AG04450 (cell line): ENCODE data around the gene TRAF4. TPM values are rescaled to one million over a fixed set of nuclear protein-coding genes. Genes with fewer than 3 reads are reported as not detected.
"Not testable (repeated sequence)": the region's sequence is repeated elsewhere in the genome, so short reads cannot be mapped to it uniquely, and the experiment has no call there.

Experiments
- CTCF ChIA-PET: fragments of 300-600, 350-600 bp; formaldehyde crosslinking; extraction: SDS; loops from one replicate; lab custom pipeline; 2022; ENCODE audit warnings: antibody characterized with exemption, inconsistent platforms; lab: Charles Lee
- POLR2A ChIA-PET: fragments of 350-600 bp; formaldehyde crosslinking; extraction: SDS; loops from one replicate; lab custom pipeline; 2021; ENCODE audit warnings: antibody characterized with exemption, inconsistent platforms; lab: Yijun Ruan, JAX
- DNase-seq: peaks from one replicate; pipeline ENCODE4 v3.0.0-alpha.2; 2011; ENCODE audit warnings: low read depth, low spot score
- H3K27ac ChIP-seq: one replicate; pipeline ENCODE4 v1.5.1; 2012; ENCODE audit warnings: low read depth, low read length, control low read depth
- H3K27me3 ChIP-seq: one replicate; pipeline ENCODE4 v1.6.0; 2012; ENCODE audit warnings: low read length; ENCODE audit not compliant: control insufficient read depth, insufficient read depth
- H3K4me3 ChIP-seq: 2 replicates; pipeline ENCODE4 v1.5.1; 2011; ENCODE audit warnings: mild to moderate bottlenecking, low read depth, low read length, control low read depth
- H3K9me3 ChIP-seq: 2 replicates; pipeline ENCODE4 v1.5.1; 2012; ENCODE audit warnings: low read length; ENCODE audit not compliant: control insufficient read depth, insufficient read depth
- polyA plus RNA-seq: library from polyadenylated mRNA; depleted of rRNA; stranded (reverse); fragments of >200 nt; gene quantifications from 2 replicates; pipeline ENCODE4 v1.2.3, GENCODE V29; 2011; rRNA removed
- small RNA-seq: library from RNA; depleted of rRNA; stranded (forward); fragments of <200 nt; gene quantifications from one replicate; pipeline ENCODE3, GENCODE V24; 2012; ENCODE audit warnings: low read depth; ENCODE audit not compliant: insufficient read length
- TF ChIP-seq, protein P1 (sequence below): IDR thresholded peaks from 2 replicates; pipeline ENCODE4 v1.5.1; 2011; ENCODE audit warnings: low read depth, low read length, control low read depth, inconsistent platforms

Gene TRAF4
- polyA plus RNA-seq, 1 experiment = 26.1 TPM

DNA sequence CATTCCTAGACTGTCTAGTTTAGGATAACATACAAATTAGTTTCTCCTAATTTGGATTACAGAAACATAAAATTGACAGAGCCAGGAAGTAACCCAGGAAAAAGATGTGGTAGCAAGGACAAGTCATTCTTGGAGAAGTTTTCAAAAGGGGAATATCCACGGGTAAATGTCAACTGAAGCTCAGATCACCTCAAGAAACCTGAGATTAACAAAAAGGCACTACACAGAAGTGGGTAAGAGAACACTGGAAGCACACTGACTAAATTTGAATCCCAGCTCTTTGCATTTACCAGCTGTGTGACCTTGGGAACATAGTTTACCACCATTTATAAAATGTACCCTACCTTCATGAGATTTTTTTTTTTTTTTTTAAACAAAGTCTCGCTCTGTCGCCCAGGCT, 39.4 kb downstream of the TRAF4 start:
- no peak overlapping the region for H3K4me3 ChIP-seq
- no peaks in the 10 kb centered on the region for H3K27me3 ChIP-seq
- no peak overlapping the region for H3K27ac ChIP-seq
- no peaks in the 10 kb centered on the region for H3K9me3 ChIP-seq
- ChIA-PET CTCF (interaction anchor here (8.4 kb wide), 1 partner anchor 19 kb away, joined by 62 read pairs; no protein-coding TSS in a partner anchor), POLR2A (no interaction called here)
- DNase-seq = no peak
- TF ChIP-seq, protein P1, sequence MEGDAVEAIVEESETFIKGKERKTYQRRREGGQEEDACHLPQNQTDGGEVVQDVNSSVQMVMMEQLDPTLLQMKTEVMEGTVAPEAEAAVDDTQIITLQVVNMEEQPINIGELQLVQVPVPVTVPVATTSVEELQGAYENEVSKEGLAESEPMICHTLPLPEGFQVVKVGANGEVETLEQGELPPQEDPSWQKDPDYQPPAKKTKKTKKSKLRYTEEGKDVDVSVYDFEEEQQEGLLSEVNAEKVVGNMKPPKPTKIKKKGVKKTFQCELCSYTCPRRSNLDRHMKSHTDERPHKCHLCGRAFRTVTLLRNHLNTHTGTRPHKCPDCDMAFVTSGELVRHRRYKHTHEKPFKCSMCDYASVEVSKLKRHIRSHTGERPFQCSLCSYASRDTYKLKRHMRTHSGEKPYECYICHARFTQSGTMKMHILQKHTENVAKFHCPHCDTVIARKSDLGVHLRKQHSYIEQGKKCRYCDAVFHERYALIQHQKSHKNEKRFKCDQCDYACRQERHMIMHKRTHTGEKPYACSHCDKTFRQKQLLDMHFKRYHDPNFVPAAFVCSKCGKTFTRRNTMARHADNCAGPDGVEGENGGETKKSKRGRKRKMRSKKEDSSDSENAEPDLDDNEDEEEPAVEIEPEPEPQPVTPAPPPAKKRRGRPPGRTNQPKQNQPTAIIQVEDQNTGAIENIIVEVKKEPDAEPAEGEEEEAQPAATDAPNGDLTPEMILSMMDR = no peak

DNA sequence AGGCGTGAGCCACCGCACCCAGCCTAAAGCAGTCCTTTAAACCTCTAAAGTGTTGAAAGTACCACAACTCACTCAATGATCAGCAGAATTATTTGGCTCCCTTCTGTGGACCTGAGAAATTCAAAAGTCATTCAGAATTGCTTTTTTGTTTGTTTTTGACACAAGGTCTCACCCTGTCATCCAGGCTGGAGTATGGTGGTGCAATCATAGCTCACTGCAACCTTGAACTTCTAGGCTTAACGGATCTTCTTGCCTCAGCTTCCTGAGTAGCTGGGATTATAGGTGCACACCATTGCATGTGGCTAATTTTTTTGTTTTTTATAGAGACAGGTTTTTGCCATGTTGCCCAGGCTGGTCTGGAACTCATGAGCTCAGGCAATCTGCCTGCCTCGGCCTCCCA, 44.3 kb downstream of the TRAF4 start:
- no peak for DNase-seq
- ChIA-PET POLR2A (no interaction called here), CTCF (interaction anchor here (8.4 kb wide), 1 partner anchor 24 kb away, joined by 62 read pairs; no protein-coding TSS in a partner anchor)
- H3K27ac ChIP-seq = no peak overlapping the region
- no peaks in the 10 kb centered on the region for H3K27me3 ChIP-seq
- no peaks in the 10 kb centered on the region for H3K9me3 ChIP-seq
- H3K4me3 ChIP-seq = no peak overlapping the region
- TF ChIP-seq, protein P1 = no peak

DNA sequence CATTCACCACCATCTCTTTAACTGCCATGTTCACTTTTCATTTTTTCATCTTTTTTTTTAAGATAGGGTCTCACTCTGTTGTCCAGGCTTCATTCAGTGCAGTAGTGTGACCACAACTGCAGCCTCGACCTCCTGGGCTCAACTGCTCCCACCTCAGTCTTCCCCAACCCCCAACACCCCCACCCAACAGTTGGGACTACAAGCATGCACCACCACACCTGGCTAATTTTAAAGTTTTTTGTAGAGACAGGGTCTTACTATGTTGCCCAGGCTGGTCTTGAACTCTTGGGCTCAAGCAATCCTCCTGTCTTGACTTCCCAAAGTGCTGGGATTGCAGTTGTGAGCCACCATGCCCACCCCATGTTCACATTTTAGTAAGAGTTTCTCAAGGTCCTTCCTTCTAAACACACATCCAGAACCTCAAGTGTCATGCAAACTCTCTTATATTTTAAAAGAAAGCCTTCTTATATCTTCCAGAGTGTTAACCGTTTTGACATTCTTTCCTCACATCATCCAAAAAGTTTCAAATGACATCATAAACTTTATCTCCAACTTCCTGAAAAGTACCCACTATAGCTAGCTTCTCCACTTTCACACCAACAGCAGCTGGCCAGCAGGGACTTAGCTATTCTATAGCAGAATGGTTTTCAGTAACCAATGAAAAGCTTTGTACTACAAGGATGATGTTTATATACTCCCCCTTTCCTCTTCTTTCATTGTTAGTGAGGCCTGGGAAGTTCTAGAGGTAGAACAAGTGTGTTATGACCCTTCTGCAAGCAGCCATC, 49.3 kb downstream of the TRAF4 start:
- H3K4me3 ChIP-seq = no peak overlapping the region
- no peak overlapping the region for H3K27ac ChIP-seq
- POLR2A ChIA-PET = interaction anchor here (0.6 kb wide), 1 partner anchor 15 kb away, joined by 3 read pairs; no protein-coding TSS in a partner anchor
- TF ChIP-seq, protein P1 = no peak
- no peaks in the 10 kb centered on the region for H3K27me3 ChIP-seq
- CTCF ChIA-PET = interaction anchor here (1.0 to 2.6 kb wide), 2 partner anchors 29 to 43 kb away, joined by 3 to 21 read pairs; no protein-coding TSS in a partner anchor
- no peak for DNase-seq
- H3K9me3 ChIP-seq = no peaks in the 10 kb centered on the region

DNA sequence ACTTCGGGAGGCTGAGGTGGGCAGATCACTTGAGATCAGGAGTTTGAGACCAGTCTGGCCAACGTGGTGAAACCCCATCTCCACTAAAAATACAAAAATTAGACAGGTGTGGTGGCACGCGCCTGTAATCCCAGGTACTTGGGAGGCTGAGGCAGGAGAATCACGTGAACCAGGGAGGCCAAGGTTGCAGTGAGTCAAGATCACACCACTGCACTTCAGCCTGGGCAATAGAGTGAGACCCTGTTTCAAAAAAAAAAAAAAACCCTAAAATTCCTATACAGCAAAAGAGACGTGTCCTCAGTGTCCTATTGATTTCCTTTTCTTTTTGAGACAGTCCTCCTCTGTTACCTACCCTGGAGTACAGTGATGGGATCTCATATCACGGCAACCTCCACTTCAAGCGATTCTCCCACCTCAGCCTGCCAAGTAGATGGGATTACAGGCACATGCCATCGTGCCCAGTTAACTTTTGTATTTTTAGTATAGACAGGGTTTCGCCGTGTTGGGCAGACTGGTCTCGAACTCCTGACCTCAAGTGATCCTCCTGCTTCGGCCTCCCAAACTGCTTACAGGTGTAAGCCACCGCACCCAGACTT, 51.1 kb downstream of the TRAF4 start:
- H3K27me3 ChIP-seq, DNase-seq, H3K4me3 ChIP-seq, H3K9me3 ChIP-seq, POLR2A ChIA-PET, CTCF ChIA-PET, H3K27ac ChIP-seq: not testable (repeated sequence)

DNA sequence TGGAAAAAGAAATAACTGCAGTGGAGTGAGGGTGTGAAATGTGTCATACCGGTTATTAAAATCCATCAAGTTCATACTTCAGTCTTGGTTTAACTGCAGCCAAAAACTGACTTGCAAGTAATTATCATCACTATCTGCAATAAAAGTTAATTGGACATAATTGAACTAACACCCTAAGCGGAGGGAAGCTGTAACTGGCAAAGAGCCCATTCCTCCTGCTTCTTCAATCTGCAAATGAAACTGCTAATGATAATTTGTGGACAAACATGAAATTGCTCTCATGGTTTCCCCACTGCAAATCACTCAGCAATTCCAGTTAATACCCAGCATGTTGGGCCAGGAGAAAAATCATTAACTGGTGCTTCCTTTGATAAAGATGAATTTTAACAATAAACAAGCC, 52.3 kb downstream of the TRAF4 start:
- POLR2A ChIA-PET = no interaction called here
- Histone ChIP-seq H3K27me3 (no peaks in the 10 kb centered on the region), H3K4me3 (no peak overlapping the region), H3K27ac (no peak overlapping the region), H3K9me3 (no peaks in the 10 kb centered on the region)
- no peak for DNase-seq
- TF ChIP-seq, protein P1 = no peak
- CTCF ChIA-PET = interaction anchor here (1.2 kb wide), 1 partner anchor 11 kb away, joined by 3 read pairs; no protein-coding TSS in a partner anchor

Small RNA genes lying within 50 kb of the gene (small RNA-seq; reads per million reads assigned to genes)
- gene SNORD42A (not detected), gene SNORD42B (1.3 reads per million), gene SNORD4A (not detected), gene SNORD4B (not detected)

Other genes with a start within 250 kb of the TRAF4 start
- gene FOXN1, start 237.7 kb upstream of the TRAF4 start, polyA plus RNA-seq = not detected in 2 replicates
- 51.2 and 54.3 TPM in 2 replicates for gene UNC119, start 191.4 kb upstream of the TRAF4 start, polyA plus RNA-seq
- gene PIGS, start 172.5 kb upstream of the TRAF4 start, polyA plus RNA-seq = 51.8 and 64.8 TPM in 2 replicates
- gene ALDOC, start 167.1 kb upstream of the TRAF4 start, polyA plus RNA-seq = 46.3 and 48.6 TPM in 2 replicates
- 17.0 and 17.4 TPM in 2 replicates for gene SPAG5, start 145.0 kb upstream of the TRAF4 start, polyA plus RNA-seq
- gene RSKR, start 129.8 kb upstream of the TRAF4 start, polyA plus RNA-seq = 4.6 and 6.0 TPM in 2 replicates
- 141 and 156 TPM in 2 replicates for gene BLTP2, start 98.9 kb upstream of the TRAF4 start, polyA plus RNA-seq
- 76.1 and 79.4 TPM in 2 replicates for gene SDF2, start 82.1 kb upstream of the TRAF4 start, polyA plus RNA-seq
- 41.0 and 52.2 TPM in 2 replicates for gene SUPT6H, start 81.8 kb upstream of the TRAF4 start, polyA plus RNA-seq
- gene PROCA1, start 32.1 kb upstream of the TRAF4 start, polyA plus RNA-seq = 0.51 and 0.52 TPM in 2 replicates
- gene RAB34, start 26.1 kb upstream of the TRAF4 start, polyA plus RNA-seq = 389 and 428 TPM in 2 replicates
- gene RPL23A, start 24.0 kb upstream of the TRAF4 start, polyA plus RNA-seq = 1,337 and 1,690 TPM in 2 replicates
- gene TLCD1, start 17.8 kb upstream of the TRAF4 start, polyA plus RNA-seq = 11.8 and 13.1 TPM in 2 replicates
- gene NEK8, start 15.2 kb upstream of the TRAF4 start, polyA plus RNA-seq = 2.5 and 3.0 TPM in 2 replicates
- gene FAM222B, start 98.8 kb downstream of the TRAF4 start, polyA plus RNA-seq = 8.3 and 11.0 TPM in 2 replicates
- gene ERAL1, start 111.0 kb downstream of the TRAF4 start, polyA plus RNA-seq = 45.7 and 54.4 TPM in 2 replicates
- 80.5 and 83.9 TPM in 2 replicates for gene FLOT2, start 153.7 kb downstream of the TRAF4 start, polyA plus RNA-seq
- gene DHRS13, start 159.1 kb downstream of the TRAF4 start, polyA plus RNA-seq = 2.9 and 3.1 TPM in 2 replicates
- gene PHF12, start 207.5 kb downstream of the TRAF4 start, polyA plus RNA-seq = 13.6 and 17.8 TPM in 2 replicates